BJ (cell line): ENCODE results near the gene KIF25. TPM values are rescaled to one million over a fixed set of nuclear protein-coding genes. Genes with fewer than 3 reads are reported as not detected.

Experiments used
- CTCF ChIA-PET: fragments of 350-600 bp; formaldehyde crosslinking; extraction: SDS; loops from one replicate; lab custom pipeline; 2021; ENCODE audit warnings: antibody characterized with exemption, inconsistent platforms; lab: Yijun Ruan, JAX
- POLR2A ChIA-PET: fragments of 300-600 bp; sonication (Branson Sonifier 250); formaldehyde crosslinking; extraction: SDS; loops from one replicate; lab custom pipeline; 2021; ENCODE audit warnings: antibody characterized with exemption; lab: Charles Lee
- DNase-seq: peaks from one replicate; pipeline ENCODE4 v3.0.0-alpha.2; 2011; ENCODE audit warnings: low read depth
- H3K27me3 ChIP-seq: 2 replicates; pipeline ENCODE4 v1.6.0; 2011; ENCODE audit warnings: low read length; ENCODE audit not compliant: control insufficient read depth, insufficient read depth
- H3K36me3 ChIP-seq: 2 replicates; pipeline ENCODE4 v1.5.1; 2011; ENCODE audit warnings: low read length; ENCODE audit not compliant: control insufficient read depth, insufficient read depth
- H3K4me3 ChIP-seq: 2 replicates; pipeline ENCODE4 v1.5.1; 2011; ENCODE audit warnings: low read depth, mild to moderate bottlenecking, control low read depth, low read length
- CTCF ChIP-seq: IDR thresholded peaks from 2 replicates; pipeline ENCODE4 v1.5.1; 2011; ENCODE audit warnings: low read depth, mild to moderate bottlenecking, control low read depth, inconsistent platforms, low read length, moderate library complexity; ENCODE audit not compliant: insufficient read depth
- polyA plus RNA-seq: library from polyadenylated mRNA; depleted of rRNA; stranded (reverse); fragments of >200 nt; gene quantifications from 2 replicates; pipeline ENCODE4 v1.2.3, GENCODE V29; 2011

KIF25 gene
- polyA plus RNA-seq, 1 experiment, result not detected

GRCh38 chr6:168083514-168083885 is 86.0 kb downstream of the KIF25 start:
- TF ChIP-seq CTCF, result no peak
- CTCF ChIA-PET, result no interaction called here
- Histone ChIP-seq H3K36me3 (no peaks in the 10 kb centered on the region), H3K27me3 (no peaks in the 10 kb centered on the region), H3K4me3 (no peak overlapping the region)
- no peak for DNase-seq
- POLR2A ChIA-PET, result no interaction called here

DNA sequence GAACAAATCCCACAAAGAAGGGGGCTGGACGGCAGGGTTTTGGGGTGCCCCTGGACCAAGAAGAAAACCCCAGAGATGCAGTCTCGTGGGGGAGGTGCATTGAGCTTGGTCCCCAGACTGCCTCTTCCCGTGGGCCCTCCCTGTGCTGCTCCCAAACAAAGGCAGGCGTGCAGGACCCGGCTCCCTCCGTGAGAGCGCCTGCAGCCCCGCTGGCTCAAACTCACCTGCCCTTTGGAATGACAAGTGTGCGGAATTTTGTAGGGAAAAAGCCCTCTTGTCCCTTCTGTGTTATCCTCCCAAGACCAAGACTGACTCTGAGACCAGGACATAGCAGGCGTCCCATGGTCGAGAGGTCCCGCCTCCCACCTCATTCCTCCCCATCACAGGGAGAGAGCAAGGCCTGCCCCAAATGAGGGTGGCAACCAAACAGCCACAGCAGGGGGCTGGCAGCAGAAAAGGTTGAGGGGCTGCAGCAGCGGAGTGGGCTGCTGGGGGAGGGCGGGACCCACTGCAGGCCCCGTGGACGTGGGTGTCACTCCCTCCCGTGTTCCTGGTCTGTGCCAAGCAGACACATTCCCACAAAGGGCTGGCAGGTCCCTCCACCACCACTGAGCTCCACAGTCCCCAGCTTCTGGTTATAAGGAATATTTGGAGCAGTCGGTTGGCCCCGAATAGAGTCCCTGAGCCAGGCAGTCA is 87.1 kb downstream of the KIF25 start:
- H3K36me3 ChIP-seq, result no peaks in the 10 kb centered on the region
- no peak overlapping the region for H3K4me3 ChIP-seq
- no peak for DNase-seq
- H3K27me3 ChIP-seq, result no peaks in the 10 kb centered on the region
- ChIA-PET CTCF (interaction anchor here (0.6 kb wide), 1 partner anchor 17 kb away, joined by 3 read pairs; no protein-coding TSS in a partner anchor), POLR2A (no interaction called here)
- no peak for TF ChIP-seq CTCF

DNA sequence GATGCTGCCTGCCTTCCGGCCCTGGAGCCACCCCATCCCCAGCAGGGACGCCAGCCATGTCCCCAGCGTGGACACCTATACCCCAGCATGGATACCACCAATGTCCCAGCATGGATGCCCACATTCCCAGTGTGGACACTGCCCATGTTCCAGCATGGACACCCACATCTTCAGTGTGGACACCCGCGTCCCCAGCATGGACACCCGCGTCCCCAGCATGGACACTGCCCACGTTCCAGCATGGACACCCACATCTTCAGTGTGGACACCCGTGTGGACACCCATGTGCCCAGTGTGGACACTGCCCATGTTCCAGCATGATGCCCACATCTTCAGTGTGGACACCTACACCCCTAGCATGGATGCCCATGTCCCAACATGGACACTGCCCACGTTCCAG is 88.6 kb downstream of the KIF25 start:
- no peak for TF ChIP-seq CTCF
- CTCF ChIA-PET, result no interaction called here
- H3K36me3 ChIP-seq, result no peaks in the 10 kb centered on the region
- no peak for DNase-seq
- POLR2A ChIA-PET, result no interaction called here
- no peak overlapping the region for H3K4me3 ChIP-seq
- H3K27me3 ChIP-seq, result no peaks in the 10 kb centered on the region

GRCh38 chr6:168086616-168087015 is 89.1 kb downstream of the KIF25 start:
- POLR2A ChIA-PET, result no interaction called here
- TF ChIP-seq CTCF, result no peak
- H3K4me3 ChIP-seq, result no peak overlapping the region
- H3K36me3 ChIP-seq, result no peaks in the 10 kb centered on the region
- CTCF ChIA-PET, result no interaction called here
- no peaks in the 10 kb centered on the region for H3K27me3 ChIP-seq
- no peak for DNase-seq

DNA sequence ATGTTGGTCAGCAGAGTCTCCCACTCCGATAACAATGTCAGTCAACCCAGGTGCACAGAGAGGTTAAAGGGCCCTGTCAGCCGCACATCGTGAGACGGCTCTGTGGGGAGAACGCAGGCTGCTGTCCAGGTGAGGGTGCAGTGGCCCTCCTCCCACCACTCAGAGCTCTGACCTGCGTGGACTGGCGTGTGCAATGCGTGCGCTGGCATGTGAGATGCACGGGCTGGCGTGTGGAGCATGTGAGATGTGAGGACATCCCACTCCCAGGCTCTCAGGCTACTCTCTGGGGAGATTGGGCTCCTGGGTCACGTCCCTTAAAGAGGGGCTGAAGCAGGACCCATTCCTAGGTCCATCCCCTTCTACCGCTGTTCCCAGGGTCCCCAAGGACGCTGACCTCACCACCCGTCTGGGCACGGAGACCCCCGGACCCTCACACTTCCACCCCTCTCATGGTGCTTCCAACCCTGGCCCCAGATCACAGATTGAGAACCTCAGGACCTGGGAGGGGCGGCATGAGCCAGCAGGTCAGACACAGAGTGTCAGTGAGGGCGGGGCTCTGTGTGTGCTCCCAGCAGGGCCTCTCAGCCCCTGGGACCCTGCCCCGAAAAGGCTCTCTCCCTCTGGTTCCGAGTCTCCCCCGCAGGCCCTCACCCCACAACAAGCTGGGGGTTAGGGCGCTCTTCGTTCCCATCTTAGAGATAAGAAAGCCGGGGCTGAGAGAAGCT is 90.1 kb downstream of the KIF25 start:
- POLR2A ChIA-PET, result no interaction called here
- Histone ChIP-seq H3K27me3 (no peaks in the 10 kb centered on the region), H3K4me3 (no peak overlapping the region), H3K36me3 (no peaks in the 10 kb centered on the region)
- TF ChIP-seq CTCF, result no peak
- CTCF ChIA-PET, result interaction anchor here (0.6 kb wide), 1 partner anchor 171 kb away, joined by 5 read pairs; no protein-coding TSS in a partner anchor
- no peak for DNase-seq
